Measurements from ENCODE around the gene PARP9.

The PARP9 gene

DNA sequence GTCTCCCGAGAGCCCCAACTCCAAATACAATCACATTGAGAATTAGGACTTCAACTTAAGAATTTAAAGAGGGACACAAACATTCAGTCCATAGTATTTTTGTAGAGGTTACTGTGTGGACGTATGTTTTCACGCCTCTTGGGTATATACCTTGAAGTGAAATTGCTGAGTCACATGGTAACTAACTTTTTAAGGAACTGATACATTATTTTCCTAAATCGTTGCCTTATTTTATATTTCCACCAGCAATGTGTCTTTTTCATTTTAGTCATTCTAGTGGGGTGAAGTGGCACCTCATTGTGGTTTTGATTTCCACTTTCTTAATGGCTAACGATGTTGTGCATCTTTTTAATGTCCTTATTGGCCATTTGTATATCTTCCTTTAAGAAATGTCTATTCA is 25.2 kb upstream of the PARP9 start:
- Histone ChIP-seq H3K27me3 (replicated peaks; ENCODE audit: control insufficient read depth, insufficient read depth, low read length) (no peaks in the 10 kb centered on the region), H3K36me3 (ENCODE audit: control insufficient read depth, insufficient read depth, low read length, severe bottlenecking) (no peaks in the 10 kb centered on the region), H3K4me1 (ENCODE audit: control insufficient read depth, insufficient read depth, low read length) (no peaks in the 10 kb centered on the region), H3K9me3 (ENCODE audit: control insufficient read depth, low read length) (no peaks in the 10 kb centered on the region), H3K4me3 (ENCODE audit: low read length) (no peak overlapping the region), H3K9ac (ENCODE audit: low read length) (no peak overlapping the region)
- DNase-seq (ENCODE audit: low read depth): no peak

GRCh38 chr3:122587572-122587971 is 23.5 kb upstream of the PARP9 start:
- Histone ChIP-seq H3K27me3 (replicated peaks; ENCODE audit: control insufficient read depth, insufficient read depth, low read length) (no peaks in the 10 kb centered on the region), H3K4me3 (ENCODE audit: low read length) (no peak overlapping the region), H3K9ac (ENCODE audit: low read length) (no peak overlapping the region), H3K4me1 (ENCODE audit: control insufficient read depth, insufficient read depth, low read length) (no peaks in the 10 kb centered on the region), H3K36me3 (ENCODE audit: control insufficient read depth, insufficient read depth, low read length, severe bottlenecking) (no peaks in the 10 kb centered on the region), H3K9me3 (ENCODE audit: control insufficient read depth, low read length) (peaks cover 11% of the 10 kb centered on the region)
- no peak for DNase-seq (ENCODE audit: low read depth)

DNA sequence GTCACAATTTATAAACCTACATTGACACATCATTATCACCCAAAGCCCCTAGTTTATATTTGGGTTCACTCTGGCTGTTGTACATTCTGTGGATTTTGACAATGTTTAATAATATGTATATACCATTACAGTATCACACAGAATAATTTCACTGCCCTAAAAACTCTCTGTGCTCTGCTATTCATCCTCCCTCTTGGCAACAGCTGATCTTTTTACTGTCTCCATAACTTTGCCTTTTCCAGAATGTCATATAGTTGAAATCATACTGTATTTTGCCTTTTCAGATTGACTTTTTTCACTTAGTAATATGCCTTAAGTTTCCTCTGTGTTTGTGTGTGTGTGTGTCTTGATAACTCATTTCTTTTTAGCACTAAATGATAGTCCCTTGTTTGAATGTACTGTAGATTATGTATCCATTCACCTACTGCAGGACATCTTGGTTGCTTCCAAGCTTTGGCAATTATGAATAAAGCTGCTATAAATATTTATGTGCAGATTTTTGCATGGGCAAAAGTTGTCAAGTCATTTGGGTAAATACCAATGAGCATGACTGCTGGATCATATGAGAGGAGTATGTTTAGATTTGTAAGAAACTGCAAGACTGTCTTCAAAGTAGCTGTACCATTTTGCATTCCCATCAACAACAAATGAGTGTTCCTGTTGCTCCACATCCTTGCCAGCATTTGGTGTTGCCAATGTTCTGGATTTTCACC is 22.8 kb upstream of the PARP9 start:
- H3K9ac ChIP-seq (ENCODE audit: low read length): no peak overlapping the region
- H3K4me3 ChIP-seq (ENCODE audit: low read length): no peak overlapping the region
- peaks cover 17% of the 10 kb centered on the region for H3K9me3 ChIP-seq (ENCODE audit: control insufficient read depth, low read length)
- H3K4me1 ChIP-seq (ENCODE audit: control insufficient read depth, insufficient read depth, low read length): no peaks in the 10 kb centered on the region
- no peaks in the 10 kb centered on the region for H3K36me3 ChIP-seq (ENCODE audit: control insufficient read depth, insufficient read depth, low read length, severe bottlenecking)
- no peak for DNase-seq (ENCODE audit: low read depth)
- no peaks in the 10 kb centered on the region for H3K27me3 ChIP-seq (replicated peaks; ENCODE audit: control insufficient read depth, insufficient read depth, low read length)

GRCh38 chr3:122586098-122586497 is 22.0 kb upstream of the PARP9 start:
- no peak overlapping the region for H3K9ac ChIP-seq (ENCODE audit: low read length)
- H3K36me3 ChIP-seq (ENCODE audit: control insufficient read depth, insufficient read depth, low read length, severe bottlenecking): no peaks in the 10 kb centered on the region
- no peaks in the 10 kb centered on the region for H3K27me3 ChIP-seq (replicated peaks; ENCODE audit: control insufficient read depth, insufficient read depth, low read length)
- H3K4me1 ChIP-seq (ENCODE audit: control insufficient read depth, insufficient read depth, low read length): no peaks in the 10 kb centered on the region
- H3K4me3 ChIP-seq (ENCODE audit: low read length): no peak overlapping the region
- peaks cover 25% of the 10 kb centered on the region for H3K9me3 ChIP-seq (ENCODE audit: control insufficient read depth, low read length)
- DNase-seq (ENCODE audit: low read depth): no peak

DNA sequence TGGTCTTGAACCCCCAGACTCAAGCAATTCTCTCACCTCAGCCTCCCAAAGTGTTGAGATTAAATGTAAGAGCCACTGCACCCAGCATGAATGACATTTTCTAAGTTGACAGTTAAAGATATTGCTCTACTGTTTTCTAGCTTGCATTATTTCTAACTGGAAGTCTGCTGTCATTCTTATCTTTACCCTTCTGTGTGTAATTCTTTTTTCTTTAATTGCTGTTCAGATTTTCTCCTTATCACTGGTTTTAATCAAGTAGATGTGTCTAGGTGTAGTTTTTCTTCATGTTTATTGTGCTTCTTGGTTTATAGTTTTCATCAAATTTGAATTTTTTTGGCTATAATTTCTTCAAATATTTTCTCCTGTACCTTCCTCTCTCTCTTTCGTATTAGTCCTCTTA is 18.3 kb upstream of the PARP9 start:
- Histone ChIP-seq H3K27me3 (replicated peaks; ENCODE audit: control insufficient read depth, insufficient read depth, low read length) (no peaks in the 10 kb centered on the region), H3K36me3 (ENCODE audit: control insufficient read depth, insufficient read depth, low read length, severe bottlenecking) (no peaks in the 10 kb centered on the region), H3K4me3 (ENCODE audit: low read length) (no peak overlapping the region), H3K4me1 (ENCODE audit: control insufficient read depth, insufficient read depth, low read length) (peaks cover 4% of the 10 kb centered on the region), H3K9me3 (ENCODE audit: control insufficient read depth, low read length) (peaks cover 29% of the 10 kb centered on the region), H3K9ac (ENCODE audit: low read length) (no peak overlapping the region)
- no peak for DNase-seq (ENCODE audit: low read depth)

DNA sequence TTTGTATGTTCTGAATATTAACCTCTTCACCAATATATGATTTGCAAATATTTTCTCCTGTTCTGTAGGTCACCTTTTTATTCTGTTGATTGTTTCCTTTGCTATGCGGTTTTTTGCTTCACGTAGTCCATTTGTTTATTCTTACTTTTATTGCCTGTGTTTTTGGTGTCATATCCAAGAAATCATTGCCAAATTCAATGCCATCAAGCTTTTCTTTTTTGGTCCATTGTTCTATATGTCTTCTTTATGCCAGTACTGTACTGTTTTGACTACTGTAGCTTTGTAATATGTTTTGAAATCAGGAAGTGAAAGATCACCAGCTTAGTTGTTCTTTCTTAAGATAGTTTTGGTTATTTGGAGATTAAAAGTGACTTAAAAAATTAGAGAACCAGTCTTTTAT is 17.5 kb upstream of the PARP9 start:
- Histone ChIP-seq H3K4me1 (ENCODE audit: control insufficient read depth, insufficient read depth, low read length) (peaks cover 5% of the 10 kb centered on the region), H3K4me3 (ENCODE audit: low read length) (peak overlapping the region; percentile 17), H3K36me3 (ENCODE audit: control insufficient read depth, insufficient read depth, low read length, severe bottlenecking) (no peaks in the 10 kb centered on the region), H3K27me3 (replicated peaks; ENCODE audit: control insufficient read depth, insufficient read depth, low read length) (no peaks in the 10 kb centered on the region), H3K9me3 (ENCODE audit: control insufficient read depth, low read length) (peaks cover 29% of the 10 kb centered on the region), H3K9ac (ENCODE audit: low read length) (no peak overlapping the region)
- no peak for DNase-seq (ENCODE audit: low read depth)

GRCh38 chr3:122580470-122580869 is 16.4 kb upstream of the PARP9 start:
- H3K9ac ChIP-seq (ENCODE audit: low read length): no peak overlapping the region
- peaks cover 14% of the 10 kb centered on the region for H3K4me1 ChIP-seq (ENCODE audit: control insufficient read depth, insufficient read depth, low read length)
- no peaks in the 10 kb centered on the region for H3K36me3 ChIP-seq (ENCODE audit: control insufficient read depth, insufficient read depth, low read length, severe bottlenecking)
- H3K9me3 ChIP-seq (ENCODE audit: control insufficient read depth, low read length): peaks cover 29% of the 10 kb centered on the region
- H3K4me3 ChIP-seq (ENCODE audit: low read length): no peak overlapping the region
- no peak for DNase-seq (ENCODE audit: low read depth)
- H3K27me3 ChIP-seq (replicated peaks; ENCODE audit: control insufficient read depth, insufficient read depth, low read length): no peaks in the 10 kb centered on the region

DNA sequence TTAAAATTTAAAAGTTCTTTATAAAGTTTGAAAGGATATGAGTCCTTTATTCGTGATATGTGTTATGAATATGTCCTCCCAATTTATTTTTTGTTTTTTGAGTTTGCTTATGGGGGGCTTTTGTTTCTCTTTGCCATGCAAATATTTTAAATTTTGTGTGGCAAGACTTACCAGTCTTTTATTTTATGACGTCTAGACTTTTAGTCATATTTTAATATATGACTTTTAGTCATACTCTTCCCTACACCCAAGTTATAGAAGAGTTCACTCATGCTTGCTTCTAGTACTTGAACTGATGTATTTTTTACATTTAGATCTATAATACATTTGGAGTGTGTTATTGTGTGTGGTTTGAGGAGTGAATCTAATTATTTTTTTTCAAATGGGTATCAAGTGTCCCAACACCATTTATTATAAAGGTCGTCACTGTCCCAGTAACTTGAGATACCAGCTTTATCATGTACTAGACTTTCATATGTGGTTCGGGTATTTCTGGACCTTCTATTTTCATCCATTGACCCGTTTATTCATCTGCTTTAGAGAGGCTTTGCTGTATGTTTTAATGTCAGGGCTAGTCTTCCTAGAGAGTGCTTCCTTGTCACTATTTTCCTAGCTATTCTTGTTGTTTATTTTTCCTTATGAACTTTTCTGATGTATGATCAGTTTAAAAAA is 14.1 kb upstream of the PARP9 start:
- H3K4me3 ChIP-seq (ENCODE audit: low read length): peak overlapping the region; percentile 78

GRCh38 chr3:122577409-122578031 is 13.4 kb upstream of the PARP9 start, which contains the start of gene PARP15:
TSS of gene PARP15 (plus strand) at chr3:122577650. CDS start at chr3:122577668, 18 bp downstream.
- no peaks in the 10 kb centered on the region for H3K27me3 ChIP-seq (replicated peaks; ENCODE audit: control insufficient read depth, insufficient read depth, low read length)
- DNase-seq (ENCODE audit: low read depth): peak; percentile 53
- H3K9me3 ChIP-seq (ENCODE audit: control insufficient read depth, low read length): peaks cover 18% of the 10 kb centered on the region
- H3K4me1 ChIP-seq (ENCODE audit: control insufficient read depth, insufficient read depth, low read length): peaks cover 22% of the 10 kb centered on the region
- H3K9ac ChIP-seq (ENCODE audit: low read length): peak within 1 kb of the TSS; percentile 83
- peaks cover 3% of the 10 kb centered on the region for H3K36me3 ChIP-seq (ENCODE audit: control insufficient read depth, insufficient read depth, low read length, severe bottlenecking)
- peak within 1 kb of the TSS; percentile 78 for H3K4me3 ChIP-seq (ENCODE audit: low read length)

More for the DNA sequence above, 14.1 kb upstream of the PARP9 start:
- Histone ChIP-seq H3K9ac (ENCODE audit: low read length) (peak overlapping the region; percentile 83), H3K27me3 (replicated peaks; ENCODE audit: control insufficient read depth, insufficient read depth, low read length) (no peaks in the 10 kb centered on the region), H3K36me3 (ENCODE audit: control insufficient read depth, insufficient read depth, low read length, severe bottlenecking) (no peaks in the 10 kb centered on the region), H3K4me1 (ENCODE audit: control insufficient read depth, insufficient read depth, low read length) (peaks cover 17% of the 10 kb centered on the region), H3K9me3 (ENCODE audit: control insufficient read depth, low read length) (peaks cover 22% of the 10 kb centered on the region)
- no peak for DNase-seq (ENCODE audit: low read depth)

- Histone ChIP-seq H3K9ac (ENCODE audit: low read length) (no peak overlapping the region), H3K4me3 (ENCODE audit: low read length) (no peak overlapping the region), H3K27me3 (replicated peaks; ENCODE audit: control insufficient read depth, insufficient read depth, low read length) (no peaks in the 10 kb centered on the region), H3K9me3 (ENCODE audit: control insufficient read depth, low read length) (peaks cover 6% of the 10 kb centered on the region), H3K4me1 (ENCODE audit: control insufficient read depth, insufficient read depth, low read length) (peaks cover 22% of the 10 kb centered on the region), H3K36me3 (ENCODE audit: control insufficient read depth, insufficient read depth, low read length, severe bottlenecking) (peaks cover 10% of the 10 kb centered on the region)
- no peak for DNase-seq (ENCODE audit: low read depth)
Observed at GRCh38 chr3:122576174-122576940, 12.3 kb upstream of the PARP9 start.

- peak overlapping the region; percentile 4 for H3K4me3 ChIP-seq (ENCODE audit: low read length)
- H3K9ac ChIP-seq (ENCODE audit: low read length): peak overlapping the region; percentile 32
- no peaks in the 10 kb centered on the region for H3K27me3 ChIP-seq (replicated peaks; ENCODE audit: control insufficient read depth, insufficient read depth, low read length)
- H3K9me3 ChIP-seq (ENCODE audit: control insufficient read depth, low read length): no peaks in the 10 kb centered on the region
- H3K4me1 ChIP-seq (ENCODE audit: control insufficient read depth, insufficient read depth, low read length): peaks cover 37% of the 10 kb centered on the region
- peak; percentile 19 for DNase-seq (ENCODE audit: low read depth)
- H3K36me3 ChIP-seq (ENCODE audit: control insufficient read depth, insufficient read depth, low read length, severe bottlenecking): peaks cover 30% of the 10 kb centered on the region
Observed at GRCh38 chr3:122572940-122573412, 8.9 kb upstream of the PARP9 start.
